HepG2 (cell line): ENCODE data around the gene SGCD. TPM values are rescaled to one million over a fixed set of nuclear protein-coding genes. Genes with fewer than 3 reads are reported as not detected.

ENCODE experiments used
- ATAC-seq: fragments of 200-7000 bp; cut with Tn5 transposase; 3 replicates; pipeline ENCODE4 v1.9.1; 2020; ENCODE audit warnings: mild to moderate bottlenecking, moderate library complexity
- BruUV-seq: library from RNA; stranded (reverse); fragments of 400-500 nt; replicated peaks from 2 replicates; lab custom pipeline; 2021; lab: Mats Ljungman, UMichigan
- CTCF ChIA-PET: fragments of 300-600 bp; formaldehyde crosslinking; extraction: SDS; loops from one replicate; lab custom pipeline; 2021; ENCODE audit warnings: low total read pairs, inconsistent platforms, low intra/inter-chr PET ratio; lab: Yijun Ruan, JAX
- POLR2A ChIA-PET: fragments of 350-600 bp; sonication (Branson Sonifier 250); formaldehyde crosslinking; loops from one replicate; lab custom pipeline; 2020; ENCODE audit warnings: antibody characterized with exemption, inconsistent platforms; lab: Yijun Ruan, JAX
- DNase-seq: peaks from one replicate; pipeline ENCODE4 v3.0.0-alpha.2; 2015; ENCODE audit warnings: low spot score
- FAIRE-seq: peaks from 3 replicates; lab custom pipeline; 2011; peaks lifted over from hg19 to GRCh38; lab: Jason Lieb, UNC
- H2AFZ ChIP-seq: one replicate; pipeline ENCODE4 v1.6.1; 2011; ENCODE audit warnings: low read length, inconsistent platforms
- H3K27ac ChIP-seq: fragments of 300-600 bp; 3 replicates; pipeline ENCODE4 v1.8.0; 2011; ENCODE audit warnings: mixed run types, mild to moderate bottlenecking, mixed read lengths, low read length, inconsistent platforms; ENCODE audit not compliant: insufficient read depth; ENCODE audit errors: extremely low read length
- H3K27me3 ChIP-seq, 2 experiments: fragments of 200-600 bp in 1 of 2; 2 replicates in 1 of 2; 3 replicates in 1 of 2; pipeline versions ENCODE4 v1.6.0 to v1.8.0; 2011; ENCODE audit warnings: low read length in 2 of 2, mild to moderate bottlenecking in 2 of 2, moderate library complexity in 2 of 2, inconsistent platforms in 1 of 2; ENCODE audit not compliant: insufficient read depth in 2 of 2, control insufficient read depth in 1 of 2
- H3K36me3 ChIP-seq, 2 experiments: fragments of 200-600 bp in 1 of 2; replicated peaks in 1 of 2; 2 replicates in 1 of 2; 3 replicates in 1 of 2; pipeline versions ENCODE4 v1.5.1 to v1.8.0; 2011; ENCODE audit warnings: low read length in 2 of 2, inconsistent platforms in 1 of 2; ENCODE audit not compliant: insufficient read depth in 2 of 2, control insufficient read depth in 1 of 2
- H3K4me1 ChIP-seq: 2 replicates; pipeline ENCODE4 v1.5.1; 2012; ENCODE audit warnings: low read length, inconsistent platforms; ENCODE audit not compliant: insufficient read depth
- H3K4me2 ChIP-seq: 2 replicates; pipeline ENCODE4 v1.6.0; 2011; ENCODE audit warnings: low read depth, low read length, inconsistent platforms
- H3K4me3 ChIP-seq, 3 experiments: fragments of 200-600 bp in 1 of 3; sonication (generic), shearing (Covaris generic) in 1 of 3; replicated peaks in 1 of 3; 2 replicates each; pipeline ENCODE4 v1.5.1; 2011 to 2016; ENCODE audit warnings: low read length in 3 of 3, inconsistent platforms in 2 of 3, low read depth in 2 of 3, mild to moderate bottlenecking in 2 of 3, control low read depth in 1 of 3, mixed read lengths in 1 of 3; ENCODE audit not compliant: insufficient read depth in 1 of 3
- H3K79me2 ChIP-seq: one replicate; pipeline ENCODE4 v1.6.1; 2011; ENCODE audit warnings: low read length, inconsistent platforms; ENCODE audit not compliant: insufficient read depth
- H3K9ac ChIP-seq: 2 replicates; pipeline ENCODE4 v1.6.0; 2011; ENCODE audit warnings: mild to moderate bottlenecking, low read depth, low read length, inconsistent platforms; ENCODE audit not compliant: insufficient read depth
- H3K9me3 ChIP-seq: 2 replicates; pipeline ENCODE4 v1.5.1; 2012; ENCODE audit warnings: mild to moderate bottlenecking, low read length
- H4K20me1 ChIP-seq: 2 replicates; pipeline ENCODE4 v1.6.0; 2011; ENCODE audit warnings: inconsistent platforms, mild to moderate bottlenecking, low read length, moderate library complexity; ENCODE audit not compliant: insufficient read depth
- PITX1 ChIP-seq: sonication (generic); formaldehyde crosslinking; IDR thresholded peaks from 2 replicates; pipeline ENCODE4 v1.5.1; 2020; ENCODE audit warnings: mild to moderate bottlenecking, missing genetic modification reagents
- ZBTB42 ChIP-seq: sonication (generic); formaldehyde crosslinking; IDR thresholded peaks from 2 replicates; pipeline ENCODE4 v1.5.0; 2020; ENCODE audit warnings: mild to moderate bottlenecking, missing genetic modification reagents
- ZSCAN9 ChIP-seq: IDR thresholded peaks from 2 replicates; pipeline ENCODE4 v1.6.1; 2016; ENCODE audit warnings: borderline replicate concordance
- WGBS: methylation state at CpG from one replicate; pipeline ENCODE4 v1.1.6; 2017; ENCODE audit warnings: low lambda C conversion rate; 5-methylcytosine and 5-hydroxymethylcytosine counted together
- in situ Hi-C: cut with HindIII; loops from 2 replicates; pipeline ENCODE4 v1.10.0; 2017; ENCODE audit warnings: low pct_unique_long_range_greater_than_20kb; ENCODE audit not compliant: extremely low pct_ligation_motif_present
- intact Hi-C: fragments of 100-400 bp; cut with micrococcal nuclease; formaldehyde crosslinking; loops from one replicate; pipeline ENCODE4 v1.10.0; 2022; ENCODE audit not compliant: unreplicated experiment
- polyA plus RNA-seq, 8 experiments: library from polyadenylated mRNA; depleted of rRNA in 3 of 8; stranded (reverse) in 7 of 8; unstranded in 1 of 8; fragments of >200 nt; fragmentation: Illumina TruSeq in 4 of 8; extraction: Trizol in 4 of 8; gene quantifications; 2 replicates each; pipeline versions ENCODE4 v1.2.1 to v1.2.3, GENCODE V29; 2011 to 2016; ENCODE audit warnings: low read depth in 4 of 8, missing spikeins in 1 of 8, mixed read lengths in 1 of 8; ENCODE audit not compliant: insufficient read depth in 1 of 8
- total RNA-seq, 5 experiments: library from RNA; depleted of rRNA; stranded (reverse); fragments of >200 nt; fragmentation: Illumina TruSeq; extraction: Trizol; gene quantifications; 2 replicates each; pipeline ENCODE4 v1.2.3, GENCODE V29; 2016; ENCODE audit warnings: low read depth in 1 of 5
- TF ChIP-seq, protein P1 (sequence below): sonication (generic); formaldehyde crosslinking; IDR thresholded peaks from 2 replicates; pipeline ENCODE4 v1.8.0; 2022; ENCODE audit warnings: missing genetic modification reagents, mild to moderate bottlenecking, inconsistent platforms, borderline replicate concordance
- TF ChIP-seq, protein P2 (sequence below): sonication (generic); formaldehyde crosslinking; IDR thresholded peaks from 2 replicates; pipeline ENCODE4 v1.5.0; 2020; ENCODE audit warnings: missing genetic modification reagents
- TF ChIP-seq, protein P3 (sequence below): sonication (generic); formaldehyde crosslinking; IDR thresholded peaks from 2 replicates; pipeline ENCODE4 v1.4.0; 2020; ENCODE audit warnings: missing genetic modification reagents, borderline replicate concordance
- TF ChIP-seq, protein P4 (sequence below): sonication (generic); formaldehyde crosslinking; IDR thresholded peaks from 2 replicates; pipeline ENCODE4 v1.5.1; 2020; ENCODE audit warnings: missing genetic modification reagents, mild to moderate bottlenecking, borderline replicate concordance
- TF ChIP-seq, protein P5 (sequence below): IDR thresholded peaks from 2 replicates; pipeline ENCODE4 v1.6.1; 2016; ENCODE audit warnings: missing compliant biosample characterization, missing genetic modification reagents, borderline replicate concordance
- TF ChIP-seq, protein P6 (sequence below): IDR thresholded peaks from 2 replicates; pipeline ENCODE4 v1.6.1; 2016; ENCODE audit warnings: low read depth, control low read depth
- TF ChIP-seq, protein P7 (sequence below), 2 experiments: sonication (generic) in 1 of 2; formaldehyde crosslinking in 1 of 2; IDR thresholded peaks; 2 replicates each; pipeline versions ENCODE4 v1.5.1 to v1.6.1; 2011 to 2020; ENCODE audit warnings: borderline replicate concordance in 1 of 2, low read depth in 1 of 2, low read length in 1 of 2, mild to moderate bottlenecking in 1 of 2, missing genetic modification reagents in 1 of 2, moderate library complexity in 1 of 2

The SGCD gene
- total and polyA plus RNA-seq, 2 of the 13 experiments (the other 11 are each of a cell fraction or from before 2014, with no cell fraction given) = not detected

DNA sequence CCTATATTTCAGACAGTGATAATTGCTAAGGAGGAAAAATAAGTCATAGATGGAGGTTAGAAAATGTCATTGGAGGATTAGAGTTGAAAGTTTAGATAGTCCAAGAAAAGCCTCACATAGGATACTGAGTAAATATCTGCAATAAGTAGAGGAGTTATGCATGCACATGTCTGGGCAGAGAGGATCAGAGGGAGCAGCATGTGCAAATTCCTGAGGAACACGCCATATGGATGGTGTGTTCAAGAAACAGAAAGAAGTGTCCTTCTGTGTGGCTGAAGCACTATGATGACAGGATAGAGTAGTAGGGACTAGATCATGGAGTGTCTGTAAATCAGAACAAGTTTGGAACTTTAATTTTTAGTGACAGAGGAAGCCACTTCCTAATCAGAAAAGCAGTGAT, 52.2 kb downstream of the SGCD start:
- FAIRE-seq = no peak
- H3K4me2 ChIP-seq = no peak overlapping the region
- no TSS peak for BruUV-seq
- ChIA-PET POLR2A (no interaction called here), CTCF (no interaction called here)
- H3K4me3 ChIP-seq = no peak overlapping the region
- H3K4me1 ChIP-seq = no peaks in the 10 kb centered on the region
- ATAC-seq = no peak
- DNase-seq = no peak
- H3K79me2 ChIP-seq = no peaks in the 10 kb centered on the region
- no peak overlapping the region for H2AFZ ChIP-seq
- H3K9me3 ChIP-seq = no peaks in the 10 kb centered on the region
- no peak overlapping the region for H3K9ac ChIP-seq
- H3K36me3 ChIP-seq = no peaks in the 10 kb centered on the region
- in situ Hi-C loops (no loop called here), intact Hi-C loops (no loop called here)
- WGBS = 6% methylated on average over 1 of the region's 1 CpG
- no peaks in the 10 kb centered on the region for H4K20me1 ChIP-seq
- H3K27me3 ChIP-seq = no peaks in the 10 kb centered on the region
- H3K27ac ChIP-seq = no peak overlapping the region
- TF ChIP-seq, protein P1, sequence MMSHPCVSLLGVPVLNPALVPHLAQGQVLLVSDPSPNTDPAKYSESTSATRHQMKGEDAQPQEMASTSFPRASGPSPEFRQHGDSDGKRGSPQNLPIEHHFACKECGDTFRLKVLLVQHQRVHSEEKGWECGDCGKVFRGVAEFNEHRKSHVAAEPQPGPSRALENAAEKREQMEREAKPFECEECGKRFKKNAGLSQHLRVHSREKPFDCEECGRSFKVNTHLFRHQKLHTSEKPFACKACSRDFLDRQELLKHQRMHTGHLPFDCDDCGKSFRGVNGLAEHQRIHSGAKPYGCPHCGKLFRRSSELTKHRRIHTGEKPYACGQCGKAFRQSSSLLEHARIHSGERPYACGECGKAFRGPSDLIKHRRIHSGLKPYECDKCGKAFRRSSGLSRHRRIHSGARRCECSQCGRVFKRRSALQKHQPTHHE (CRISPR knock-in tag) = no peak
- TF ChIP-seq, protein P2, sequence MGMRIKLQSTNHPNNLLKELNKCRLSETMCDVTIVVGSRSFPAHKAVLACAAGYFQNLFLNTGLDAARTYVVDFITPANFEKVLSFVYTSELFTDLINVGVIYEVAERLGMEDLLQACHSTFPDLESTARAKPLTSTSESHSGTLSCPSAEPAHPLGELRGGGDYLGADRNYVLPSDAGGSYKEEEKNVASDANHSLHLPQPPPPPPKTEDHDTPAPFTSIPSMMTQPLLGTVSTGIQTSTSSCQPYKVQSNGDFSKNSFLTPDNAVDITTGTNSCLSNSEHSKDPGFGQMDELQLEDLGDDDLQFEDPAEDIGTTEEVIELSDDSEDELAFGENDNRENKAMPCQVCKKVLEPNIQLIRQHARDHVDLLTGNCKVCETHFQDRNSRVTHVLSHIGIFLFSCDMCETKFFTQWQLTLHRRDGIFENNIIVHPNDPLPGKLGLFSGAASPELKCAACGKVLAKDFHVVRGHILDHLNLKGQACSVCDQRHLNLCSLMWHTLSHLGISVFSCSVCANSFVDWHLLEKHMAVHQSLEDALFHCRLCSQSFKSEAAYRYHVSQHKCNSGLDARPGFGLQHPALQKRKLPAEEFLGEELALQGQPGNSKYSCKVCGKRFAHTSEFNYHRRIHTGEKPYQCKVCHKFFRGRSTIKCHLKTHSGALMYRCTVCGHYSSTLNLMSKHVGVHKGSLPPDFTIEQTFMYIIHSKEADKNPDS (CRISPR knock-in tag) = no peak
- TF ChIP-seq PITX1 (no peak), ZSCAN9 (CRISPR knock-in tag) (no peak), ZBTB42 (no peak)
- TF ChIP-seq, protein P3, sequence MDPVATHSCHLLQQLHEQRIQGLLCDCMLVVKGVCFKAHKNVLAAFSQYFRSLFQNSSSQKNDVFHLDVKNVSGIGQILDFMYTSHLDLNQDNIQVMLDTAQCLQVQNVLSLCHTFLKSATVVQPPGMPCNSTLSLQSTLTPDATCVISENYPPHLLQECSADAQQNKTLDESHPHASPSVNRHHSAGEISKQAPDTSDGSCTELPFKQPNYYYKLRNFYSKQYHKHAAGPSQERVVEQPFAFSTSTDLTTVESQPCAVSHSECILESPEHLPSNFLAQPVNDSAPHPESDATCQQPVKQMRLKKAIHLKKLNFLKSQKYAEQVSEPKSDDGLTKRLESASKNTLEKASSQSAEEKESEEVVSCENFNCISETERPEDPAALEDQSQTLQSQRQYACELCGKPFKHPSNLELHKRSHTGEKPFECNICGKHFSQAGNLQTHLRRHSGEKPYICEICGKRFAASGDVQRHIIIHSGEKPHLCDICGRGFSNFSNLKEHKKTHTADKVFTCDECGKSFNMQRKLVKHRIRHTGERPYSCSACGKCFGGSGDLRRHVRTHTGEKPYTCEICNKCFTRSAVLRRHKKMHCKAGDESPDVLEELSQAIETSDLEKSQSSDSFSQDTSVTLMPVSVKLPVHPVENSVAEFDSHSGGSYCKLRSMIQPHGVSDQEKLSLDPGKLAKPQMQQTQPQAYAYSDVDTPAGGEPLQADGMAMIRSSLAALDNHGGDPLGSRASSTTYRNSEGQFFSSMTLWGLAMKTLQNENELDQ (CRISPR knock-in tag) = no peak
- TF ChIP-seq, protein P4, sequence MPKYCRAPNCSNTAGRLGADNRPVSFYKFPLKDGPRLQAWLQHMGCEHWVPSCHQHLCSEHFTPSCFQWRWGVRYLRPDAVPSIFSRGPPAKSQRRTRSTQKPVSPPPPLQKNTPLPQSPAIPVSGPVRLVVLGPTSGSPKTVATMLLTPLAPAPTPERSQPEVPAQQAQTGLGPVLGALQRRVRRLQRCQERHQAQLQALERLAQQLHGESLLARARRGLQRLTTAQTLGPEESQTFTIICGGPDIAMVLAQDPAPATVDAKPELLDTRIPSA (CRISPR knock-in tag) = no peak
- TF ChIP-seq, protein P5, sequence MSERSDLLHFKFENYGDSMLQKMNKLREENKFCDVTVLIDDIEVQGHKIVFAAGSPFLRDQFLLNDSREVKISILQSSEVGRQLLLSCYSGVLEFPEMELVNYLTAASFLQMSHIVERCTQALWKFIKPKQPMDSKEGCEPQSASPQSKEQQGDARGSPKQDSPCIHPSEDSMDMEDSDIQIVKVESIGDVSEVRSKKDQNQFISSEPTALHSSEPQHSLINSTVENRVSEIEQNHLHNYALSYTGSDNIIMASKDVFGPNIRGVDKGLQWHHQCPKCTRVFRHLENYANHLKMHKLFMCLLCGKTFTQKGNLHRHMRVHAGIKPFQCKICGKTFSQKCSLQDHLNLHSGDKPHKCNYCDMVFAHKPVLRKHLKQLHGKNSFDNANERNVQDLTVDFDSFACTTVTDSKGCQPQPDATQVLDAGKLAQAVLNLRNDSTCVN (CRISPR knock-in tag) = no peak
- TF ChIP-seq, protein P6, sequence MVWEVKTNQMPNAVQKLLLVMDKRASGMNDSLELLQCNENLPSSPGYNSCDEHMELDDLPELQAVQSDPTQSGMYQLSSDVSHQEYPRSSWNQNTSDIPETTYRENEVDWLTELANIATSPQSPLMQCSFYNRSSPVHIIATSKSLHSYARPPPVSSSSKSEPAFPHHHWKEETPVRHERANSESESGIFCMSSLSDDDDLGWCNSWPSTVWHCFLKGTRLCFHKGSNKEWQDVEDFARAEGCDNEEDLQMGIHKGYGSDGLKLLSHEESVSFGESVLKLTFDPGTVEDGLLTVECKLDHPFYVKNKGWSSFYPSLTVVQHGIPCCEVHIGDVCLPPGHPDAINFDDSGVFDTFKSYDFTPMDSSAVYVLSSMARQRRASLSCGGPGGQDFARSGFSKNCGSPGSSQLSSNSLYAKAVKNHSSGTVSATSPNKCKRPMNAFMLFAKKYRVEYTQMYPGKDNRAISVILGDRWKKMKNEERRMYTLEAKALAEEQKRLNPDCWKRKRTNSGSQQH = no peak
- TF ChIP-seq, protein P7, sequence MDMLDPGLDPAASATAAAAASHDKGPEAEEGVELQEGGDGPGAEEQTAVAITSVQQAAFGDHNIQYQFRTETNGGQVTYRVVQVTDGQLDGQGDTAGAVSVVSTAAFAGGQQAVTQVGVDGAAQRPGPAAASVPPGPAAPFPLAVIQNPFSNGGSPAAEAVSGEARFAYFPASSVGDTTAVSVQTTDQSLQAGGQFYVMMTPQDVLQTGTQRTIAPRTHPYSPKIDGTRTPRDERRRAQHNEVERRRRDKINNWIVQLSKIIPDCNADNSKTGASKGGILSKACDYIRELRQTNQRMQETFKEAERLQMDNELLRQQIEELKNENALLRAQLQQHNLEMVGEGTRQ (IDR thresholded peaks at IDR 0.05; ENCODE audit: low read depth, low read length) = no peak
- TF ChIP-seq, protein P7 (CRISPR knock-in tag; IDR thresholded peaks at IDR 0.05; ENCODE audit: borderline replicate concordance) = no peak
